Upper lobe of right lung (tissue), 1 donor: Measurements from ENCODE around the gene TRIM40. TPM values are rescaled to one million over a fixed set of nuclear protein-coding genes. Genes with fewer than 3 reads are reported as not detected.

Experiments
- ATAC-seq: fragments of 200-7000 bp; cut with Tn5 transposase; one replicate; pipeline ENCODE4 v1.9.1; 2020; ENCODE audit warnings: mild to moderate bottlenecking, moderate library complexity
- DNase-seq: peaks from one replicate; pipeline ENCODE4 v3.0.0-alpha.2; 2020
- H3K27ac ChIP-seq: fragments of 200-600 bp; one replicate; pipeline ENCODE4 v1.8.0; 2022
- H3K27me3 ChIP-seq: fragments of 200-600 bp; one replicate; pipeline ENCODE4 v1.8.0; 2022; ENCODE audit warnings: mild to moderate bottlenecking
- H3K36me3 ChIP-seq: fragments of 200-600 bp; one replicate; pipeline ENCODE4 v1.8.0; 2022
- H3K4me1 ChIP-seq: fragments of 200-600 bp; one replicate; pipeline ENCODE4 v1.8.0; 2022
- H3K4me3 ChIP-seq: fragments of 200-600 bp; one replicate; pipeline ENCODE4 v1.8.0; 2022; ENCODE audit warnings: mild to moderate bottlenecking
- H3K9me3 ChIP-seq: fragments of 200-600 bp; one replicate; pipeline ENCODE4 v1.8.0; 2022
- CTCF ChIP-seq: fragments of 200-600 bp; IDR thresholded peaks from one replicate; pipeline ENCODE4 v1.8.0; 2022; ENCODE audit warnings: antibody characterized with exemption
- intact Hi-C: fragments of 100-400 bp; cut with DNase I; formaldehyde crosslinking; loops from one replicate; pipeline ENCODE4 v1.11.0; 2022
- total RNA-seq: library from RNA; stranded (reverse); fragmentation: NEBNext Ultra II Directional; extraction: Animal tissue kit (Norgen Biotek cat#: 25700); gene quantifications from one replicate; pipeline ENCODE4 v1.2.1, GENCODE V29; 2021
- donor health status: DM: no; HTN: yes; CAD: no; lungs with severe emphysema.

The TRIM40 gene
- total RNA-seq, 1 donor from 2014 or later, result not detected

- intact Hi-C loops, result no loop called here
- no peak for DNase-seq
- peaks cover 55% of the 10 kb centered on the region for H3K27me3 ChIP-seq
Measured at GRCh38 chr6:30169658-30170614, 34.0 kb downstream of the TRIM40 start.

GRCh38 chr6:30171677-30172471 is 35.9 kb downstream of the TRIM40 start:
- peak; percentile 68 for ATAC-seq
- H3K27me3 ChIP-seq, result peaks cover 59% of the 10 kb centered on the region
- H3K27ac ChIP-seq, result no peak overlapping the region
- H3K4me3 ChIP-seq, result no peak overlapping the region
- intact Hi-C loops, result no loop called here
- DNase-seq, result peak; percentile 81
- H3K4me1 ChIP-seq, result peaks cover 10% of the 10 kb centered on the region
- no peaks in the 10 kb centered on the region for H3K9me3 ChIP-seq
- H3K36me3 ChIP-seq, result no peaks in the 10 kb centered on the region
- TF ChIP-seq CTCF, result no peak

More at GRCh38 chr6:30169658-30170614, 34.0 kb downstream of the TRIM40 start:
- Histone ChIP-seq H3K27ac (no peak overlapping the region), H3K4me3 (no peak overlapping the region), H3K9me3 (no peaks in the 10 kb centered on the region), H3K4me1 (peaks cover 10% of the 10 kb centered on the region), H3K36me3 (no peaks in the 10 kb centered on the region)
- TF ChIP-seq CTCF, result peak; percentile 86
- ATAC-seq, result peak; percentile 87

- no peaks in the 10 kb centered on the region for H3K9me3 ChIP-seq
- H3K36me3 ChIP-seq, result no peaks in the 10 kb centered on the region
- intact Hi-C loops, result no loop called here
- no peak for TF ChIP-seq CTCF
- peaks cover 56% of the 10 kb centered on the region for H3K27me3 ChIP-seq
- no peak overlapping the region for H3K4me3 ChIP-seq
- peaks cover 10% of the 10 kb centered on the region for H3K4me1 ChIP-seq
- DNase-seq, result no peak
- ATAC-seq, result no peak
- no peak overlapping the region for H3K27ac ChIP-seq
Measured at GRCh38 chr6:30172681-30173080, 36.7 kb downstream of the TRIM40 start.

- Histone ChIP-seq H3K4me1 (peaks cover 10% of the 10 kb centered on the region), H3K36me3 (no peaks in the 10 kb centered on the region), H3K27ac (no peak overlapping the region), H3K27me3 (peaks cover 57% of the 10 kb centered on the region), H3K9me3 (no peaks in the 10 kb centered on the region), H3K4me3 (no peak overlapping the region)
- ATAC-seq (no peak), DNase-seq (no peak)
- intact Hi-C loops, result no loop called here
- TF ChIP-seq CTCF, result no peak
Measured at GRCh38 chr6:30175765-30176164, 39.8 kb downstream of the TRIM40 start.

GRCh38 chr6:30178837-30179236 is 42.9 kb downstream of the TRIM40 start:
- TF ChIP-seq CTCF, result no peak
- Histone ChIP-seq H3K4me1 (no peaks in the 10 kb centered on the region), H3K36me3 (no peaks in the 10 kb centered on the region), H3K27me3 (peaks cover 26% of the 10 kb centered on the region), H3K27ac (no peak overlapping the region), H3K9me3 (no peaks in the 10 kb centered on the region), H3K4me3 (no peak overlapping the region)
- DNase-seq (no peak), ATAC-seq (no peak)
- intact Hi-C loops, result no loop called here
